NCI-H2107 (cell line): Measurements from ENCODE around the gene GFRA1.
"Not testable (repeated sequence)": the region's sequence is repeated elsewhere in the genome, so short reads cannot be mapped to it uniquely, and the experiment has no call there.

ENCODE experiments used
- DNase-seq: peaks from one replicate; lab custom pipeline; 2025; lab: John Stamatoyannopoulos, UW

GFRA1 gene

DNA sequence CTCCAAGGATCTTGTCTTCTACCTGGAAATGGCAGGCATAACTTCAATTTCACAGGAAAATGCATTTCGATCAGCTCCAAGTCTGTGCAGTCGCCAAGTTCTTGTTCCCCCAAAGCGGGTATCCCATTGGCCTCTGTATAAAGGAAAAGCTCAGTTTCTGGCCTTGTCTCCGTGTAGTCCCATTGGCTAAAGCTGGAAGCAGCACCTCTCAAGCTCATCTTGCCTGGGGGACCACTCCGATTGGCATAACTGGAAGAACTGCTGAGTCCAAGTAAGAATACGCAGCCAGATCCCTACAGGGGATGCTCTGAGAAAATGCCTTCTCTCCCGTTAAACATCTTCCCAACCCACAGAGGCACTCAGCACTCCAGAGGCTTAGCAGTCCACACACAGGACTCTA lies 205.2 kb downstream of the GFRA1 start:
- no peak for DNase-seq

DNA sequence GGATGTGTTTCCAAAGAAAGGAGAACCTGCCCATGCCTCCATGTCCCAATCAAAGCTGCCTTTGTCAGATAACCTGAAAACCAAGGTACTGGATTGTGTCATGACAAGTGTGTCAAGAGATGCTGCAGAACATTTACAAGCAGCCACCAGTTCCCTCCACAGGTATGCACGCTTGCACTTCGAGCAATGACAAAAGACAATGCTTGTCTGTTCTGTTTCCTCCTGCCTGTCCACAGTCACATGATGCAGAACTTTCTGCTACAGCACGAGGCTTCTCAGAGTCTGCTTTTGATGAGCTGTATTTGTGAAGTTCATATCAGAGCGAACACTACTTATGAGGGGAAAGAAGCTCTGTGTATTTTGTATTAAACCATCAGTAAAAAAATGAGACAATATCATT lies 209.9 kb downstream of the GFRA1 start:
- no peak for DNase-seq

DNA sequence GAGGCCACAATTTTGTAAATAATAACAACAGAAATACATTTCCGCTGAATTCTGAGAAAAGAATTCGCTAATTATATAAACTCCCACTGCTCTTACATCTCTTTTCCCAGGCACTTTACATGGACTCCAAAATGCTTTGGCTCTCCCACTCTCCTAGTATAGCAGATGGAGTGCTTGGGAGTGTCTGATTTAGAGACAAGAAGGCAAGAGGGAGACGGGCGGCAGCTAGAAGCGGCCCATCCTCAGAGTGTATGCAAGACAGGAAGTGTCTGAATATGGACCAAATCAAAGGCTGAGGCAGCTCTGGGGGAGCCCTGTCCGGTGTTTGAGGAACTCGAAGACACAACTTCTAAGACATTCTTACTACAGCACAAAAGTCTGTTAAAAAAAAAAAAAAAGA lies 212.1 kb downstream of the GFRA1 start:
- DNase-seq = no peak

DNA sequence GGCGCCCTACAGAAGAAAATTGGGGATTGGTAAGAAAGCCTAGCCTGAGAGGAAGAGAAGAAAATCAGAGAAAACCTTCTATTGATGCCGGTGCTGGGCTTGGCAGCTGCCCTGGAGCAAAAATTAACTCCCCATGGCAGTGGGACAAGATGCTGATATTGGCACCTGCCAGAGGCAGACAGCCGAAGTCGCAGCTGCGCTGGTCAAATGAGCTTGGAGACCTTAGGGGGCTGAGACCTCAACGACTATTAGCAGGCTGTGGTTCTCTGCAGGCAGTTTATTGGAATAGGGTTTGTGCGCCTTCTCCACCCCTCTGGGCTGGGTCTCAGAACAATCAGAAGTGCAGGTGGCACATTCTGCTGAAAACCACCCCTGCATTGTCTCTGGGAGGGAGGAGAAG lies 213.7 kb downstream of the GFRA1 start:
- no peak for DNase-seq

DNA sequence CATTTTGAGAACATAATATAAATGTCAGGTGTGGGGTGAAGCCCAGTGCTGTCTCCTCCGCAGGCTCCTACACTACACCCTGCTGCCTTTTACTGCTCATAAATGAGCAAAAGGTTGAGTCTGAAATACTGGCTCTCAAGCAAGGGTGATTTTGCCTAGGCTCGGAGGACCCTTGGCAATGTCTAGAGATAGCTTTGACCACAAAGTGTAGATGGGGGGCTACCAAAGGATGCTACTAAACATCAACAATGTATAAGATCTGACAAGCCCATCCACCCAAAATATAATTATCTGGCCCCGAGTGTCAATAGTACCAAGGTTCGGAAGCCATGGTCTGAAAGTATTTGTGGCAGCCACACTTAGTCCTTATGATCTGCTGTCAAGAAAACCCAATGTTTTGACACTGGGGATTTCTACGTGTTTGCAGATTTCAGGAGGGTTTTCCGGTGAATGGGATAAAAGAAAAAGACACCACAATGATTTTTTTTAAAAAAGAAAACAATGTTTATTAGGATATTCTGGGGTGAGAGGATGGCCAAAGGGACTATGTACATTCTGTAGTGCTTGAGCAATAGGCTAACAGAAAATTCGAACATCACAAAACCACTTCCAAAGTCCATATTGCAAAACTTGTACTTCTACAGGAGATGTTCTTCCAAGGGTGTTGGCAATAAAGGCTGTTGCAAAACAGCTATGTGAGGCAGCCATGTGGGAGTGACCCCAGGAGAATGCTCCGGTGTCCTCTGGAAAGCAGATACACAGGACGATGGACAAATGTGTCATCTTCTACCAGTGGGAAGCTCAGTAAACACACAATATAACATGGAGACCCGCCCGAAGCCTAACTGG lies 216.3 kb downstream of the GFRA1 start:
- DNase-seq = no peak

DNA sequence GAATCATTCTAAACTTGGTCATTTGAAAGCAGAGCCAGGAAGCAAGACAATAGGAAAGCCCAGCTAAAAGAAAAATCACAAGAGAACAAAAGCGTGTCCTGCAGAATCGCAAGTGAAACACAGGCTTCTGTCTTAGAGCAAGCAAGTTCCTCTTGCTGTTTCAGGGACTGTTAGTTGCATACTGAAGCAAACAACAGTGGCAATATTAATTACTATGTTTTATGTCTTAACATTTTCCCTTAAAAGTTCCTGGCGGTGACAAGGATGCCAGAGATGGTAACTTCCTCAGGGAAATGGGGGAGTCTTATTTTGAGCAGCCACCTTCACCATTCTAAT lies 217.1 kb downstream of the GFRA1 start:
- no peak for DNase-seq

DNA sequence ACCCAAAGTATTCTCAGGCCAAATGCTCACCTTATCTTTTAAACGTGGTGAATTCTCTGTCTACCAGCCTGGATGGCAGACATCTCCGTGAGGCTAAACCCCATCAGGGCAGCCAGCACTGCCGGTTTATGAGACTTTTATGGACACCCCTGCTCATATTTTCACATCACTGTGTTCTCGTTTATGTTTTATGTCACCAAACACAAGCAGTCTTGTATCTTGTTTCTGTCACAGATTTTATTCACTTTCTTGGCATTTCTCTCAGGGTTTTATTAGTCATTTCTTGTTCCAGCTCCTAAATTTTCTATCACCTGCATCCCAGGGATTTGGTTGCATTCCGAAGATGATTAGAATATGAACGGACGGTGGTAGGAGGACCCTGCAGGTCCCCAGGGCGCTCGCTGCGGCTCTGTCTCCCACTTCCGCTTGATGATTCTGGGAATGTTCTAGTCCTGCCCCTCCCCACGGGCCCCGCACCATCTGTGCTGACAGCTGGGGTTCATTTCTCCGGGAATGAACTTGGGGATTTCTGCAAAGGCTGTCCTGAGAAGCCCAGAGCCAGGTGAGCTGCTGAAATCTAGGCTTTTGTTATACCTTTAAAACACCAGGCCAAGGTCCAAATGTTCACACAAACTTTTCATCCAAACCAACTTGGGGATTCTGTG lies 217.6 kb downstream of the GFRA1 start:
- no peak for DNase-seq

DNA sequence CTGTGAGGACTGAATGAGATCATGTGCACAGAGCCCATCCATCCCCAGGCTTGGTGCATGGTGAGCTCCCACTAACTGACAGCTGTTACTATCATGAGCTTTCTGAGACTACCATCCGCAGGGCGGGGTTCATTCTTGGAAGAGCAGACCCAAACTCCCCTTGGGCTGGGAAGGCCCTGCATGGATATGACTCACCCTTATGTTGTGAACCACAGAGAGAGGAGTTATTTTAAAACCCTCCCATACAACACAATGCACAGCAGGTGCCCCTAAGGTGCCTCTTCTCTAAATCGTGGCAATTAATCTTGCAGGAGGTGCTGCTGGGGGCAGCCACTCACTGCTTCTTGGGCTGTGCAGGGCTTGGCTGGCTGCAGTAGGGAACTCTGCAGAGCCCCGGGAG lies 219.1 kb downstream of the GFRA1 start:
- no peak for DNase-seq

DNA sequence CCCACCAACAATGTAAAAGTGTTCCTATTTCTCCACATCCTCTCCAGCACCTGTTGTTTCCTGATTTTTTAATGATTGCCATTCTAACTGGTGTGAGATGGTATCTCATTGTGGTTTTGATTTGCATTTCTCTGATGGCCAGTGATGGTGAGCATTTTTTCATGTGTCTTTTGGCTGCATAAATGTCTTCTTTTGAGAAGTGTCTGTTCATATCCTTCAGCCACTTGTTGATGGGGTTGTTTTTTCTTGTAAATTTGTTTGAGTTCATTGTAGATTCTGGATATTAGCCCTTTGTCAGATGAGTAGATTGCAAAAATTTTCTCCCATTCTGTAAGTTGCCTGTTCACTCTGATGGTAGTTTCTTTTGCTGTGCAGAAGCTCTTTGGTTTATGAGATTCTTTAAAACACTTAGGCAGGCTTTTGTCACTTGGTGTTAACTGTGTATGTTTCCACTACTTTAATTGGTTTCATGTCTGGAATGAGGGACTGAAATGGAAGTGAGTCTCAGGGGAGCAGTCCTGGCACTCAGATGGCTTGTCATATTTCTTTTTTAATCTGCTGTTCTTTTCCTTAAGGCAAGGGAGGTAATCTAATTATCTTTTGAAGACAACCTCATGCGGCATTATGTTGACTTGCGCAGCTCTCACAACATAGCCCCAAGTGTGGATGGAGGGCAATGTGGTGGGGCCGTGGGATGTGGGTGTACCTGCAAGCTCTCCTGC lies 219.8 kb downstream of the GFRA1 start:
- DNase-seq = not testable (repeated sequence)

DNA sequence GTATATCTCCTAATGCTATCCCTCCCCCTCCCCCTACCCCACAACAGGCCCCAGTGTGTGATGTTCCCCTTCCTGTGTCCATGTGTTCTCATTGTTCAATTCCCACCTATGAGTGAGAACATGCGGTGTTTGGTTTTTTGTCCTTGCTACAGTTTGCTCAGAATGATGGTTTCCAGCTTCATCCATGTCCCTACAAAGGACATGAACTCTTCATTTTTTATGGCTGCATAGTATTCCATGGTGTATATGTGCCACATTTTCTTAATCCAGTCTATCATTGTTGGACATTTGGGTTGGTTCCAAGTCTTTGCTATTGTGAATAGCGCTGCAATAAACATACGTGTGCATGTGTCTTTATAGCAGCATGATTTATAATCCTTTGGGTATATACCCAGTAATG lies 220.5 kb downstream of the GFRA1 start:
- not testable (repeated sequence) for DNase-seq

DNA sequence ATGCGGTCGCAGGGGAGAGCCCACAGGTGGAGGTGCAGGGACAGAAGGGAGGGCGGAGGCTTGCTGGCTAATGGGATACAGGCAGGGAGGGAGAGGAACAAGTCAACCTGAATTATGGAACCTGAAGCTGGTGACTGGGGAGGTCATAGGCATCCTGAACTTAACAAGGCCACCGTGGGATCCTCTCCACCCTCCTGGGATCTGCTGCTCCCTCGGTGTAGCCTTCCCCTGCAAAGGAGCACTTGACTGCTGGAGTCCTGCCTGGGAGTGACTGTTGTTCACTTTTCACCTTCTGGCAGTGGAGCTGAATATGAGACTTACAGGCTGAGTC lies 223.1 kb downstream of the GFRA1 start:
- DNase-seq = no peak

DNA sequence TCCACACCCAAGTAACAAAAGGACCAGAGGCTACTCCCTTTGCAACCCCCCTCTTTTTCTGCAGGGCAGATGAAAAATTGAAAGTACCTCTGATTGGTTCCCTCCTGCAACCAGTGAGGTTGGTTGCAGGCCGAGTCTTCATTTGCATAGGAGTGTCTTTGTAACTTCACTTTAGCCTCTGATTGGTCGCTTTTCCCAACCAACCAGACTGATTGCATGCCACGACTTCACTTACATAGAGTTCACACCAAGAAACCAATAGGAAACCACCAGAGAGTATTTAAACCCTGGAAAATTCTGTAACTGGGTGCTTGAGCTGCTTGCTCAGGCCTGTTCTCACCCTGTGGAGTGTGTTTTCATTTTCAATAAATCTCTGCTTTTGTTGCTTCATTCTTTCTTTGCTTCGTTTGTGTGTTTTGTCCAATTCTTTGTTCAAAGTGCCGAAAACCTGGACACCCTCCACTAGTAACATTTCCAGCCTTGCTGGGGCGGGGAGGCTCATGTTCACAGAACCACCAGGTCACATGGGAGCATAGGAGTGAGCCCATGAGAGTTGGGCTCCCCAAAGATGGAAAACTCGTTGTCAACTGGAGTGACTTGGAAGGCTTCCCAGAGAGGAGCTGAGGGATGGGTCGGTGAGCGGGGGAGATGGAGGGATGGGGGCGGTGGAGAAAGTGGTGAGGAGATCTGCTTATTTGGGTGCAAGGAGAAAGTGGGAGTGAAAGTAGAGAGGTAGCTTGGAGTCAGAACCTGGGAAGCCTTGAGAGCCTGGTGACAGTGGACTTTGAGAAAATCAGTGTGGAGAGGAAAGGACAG lies 223.6 kb downstream of the GFRA1 start:
- DNase-seq = no peak

DNA sequence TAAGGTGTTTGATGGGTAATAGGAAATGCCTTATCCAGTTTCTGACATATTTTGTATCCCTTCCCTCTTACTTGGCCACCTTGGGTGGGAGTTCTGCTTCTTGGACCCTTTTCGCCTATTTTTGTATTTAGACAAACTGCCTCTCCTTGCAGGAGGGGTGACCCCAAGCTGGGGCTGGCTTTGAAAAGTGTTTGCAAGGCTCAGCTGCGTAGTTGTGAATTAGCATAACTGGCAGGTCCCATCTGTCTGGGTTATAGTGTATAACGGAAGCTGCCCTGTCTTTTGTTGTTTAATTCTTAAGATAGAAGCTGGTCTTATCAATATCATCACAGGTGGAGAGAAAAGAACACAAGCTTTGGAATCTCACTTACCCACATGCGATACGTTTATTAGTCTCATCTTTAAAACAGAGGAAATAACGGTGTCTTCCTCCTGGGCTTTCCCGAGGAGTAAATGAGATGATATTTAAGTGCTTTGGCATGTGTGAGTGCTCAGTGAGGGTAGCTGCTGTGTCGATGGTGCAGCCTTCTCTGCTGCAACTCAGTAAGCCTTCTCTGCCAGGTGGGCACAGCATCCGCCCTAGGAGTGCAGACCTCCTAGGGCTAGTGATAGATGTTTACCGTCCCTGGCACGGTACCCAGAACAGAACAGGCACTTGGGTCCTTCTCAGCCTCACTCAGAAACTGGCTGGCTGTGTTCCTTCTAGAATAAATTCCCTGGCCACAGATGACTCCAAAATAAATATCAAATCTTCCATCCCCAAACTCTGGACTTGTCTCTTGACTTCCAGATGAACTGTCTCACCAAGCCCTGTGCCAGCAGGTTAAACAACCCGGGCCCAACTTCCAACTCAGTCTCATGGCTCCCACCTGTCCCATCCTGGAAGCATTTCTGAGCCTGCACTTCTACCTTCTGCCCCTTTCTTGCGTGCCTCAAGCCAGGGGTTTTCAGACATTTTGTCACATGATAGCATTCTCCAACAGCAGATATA lies 227.3 kb downstream of the GFRA1 start:
- DNase-seq = no peak

DNA sequence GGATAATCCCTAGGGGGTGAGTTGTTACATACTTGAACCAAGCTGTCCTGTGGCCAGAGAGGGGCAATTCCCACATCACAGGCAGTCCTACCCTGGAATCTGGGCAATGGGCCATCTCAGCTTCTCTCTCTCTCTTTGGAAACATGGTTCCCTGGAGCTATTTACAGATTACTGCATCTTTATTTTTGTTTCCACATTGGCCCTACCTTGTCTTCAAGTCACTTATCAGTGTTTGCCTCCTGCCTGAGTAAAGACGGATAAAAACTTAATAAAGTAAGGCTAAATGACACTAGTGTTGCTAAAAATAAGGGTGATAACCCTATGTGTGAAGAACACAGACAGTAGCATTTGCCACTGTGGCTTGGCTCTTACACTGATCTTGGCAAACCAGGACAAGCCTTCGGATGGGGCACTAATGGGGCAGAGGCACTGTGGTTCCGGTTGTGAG lies 228.2 kb downstream of the GFRA1 start:
- no peak for DNase-seq

DNA sequence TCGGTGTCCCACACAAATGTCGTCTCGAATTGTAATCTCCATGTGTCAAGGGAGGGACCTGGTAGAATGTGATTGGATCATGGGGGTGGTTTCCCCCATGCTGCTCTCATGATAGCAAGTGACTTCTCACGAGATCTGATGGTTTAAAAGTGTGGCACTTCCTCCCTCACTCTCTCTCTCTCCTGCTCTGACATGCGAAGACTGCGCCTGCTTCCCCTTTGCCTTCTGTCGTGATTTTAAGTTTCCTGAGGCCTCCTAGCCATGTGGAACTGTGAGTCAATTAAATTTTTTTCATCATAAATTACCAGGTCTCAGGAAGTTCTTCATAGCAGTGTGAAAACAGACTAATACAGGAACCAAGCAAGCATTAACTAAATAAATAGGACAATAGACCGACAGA lies 229.1 kb downstream of the GFRA1 start:
- no peak for DNase-seq

DNA sequence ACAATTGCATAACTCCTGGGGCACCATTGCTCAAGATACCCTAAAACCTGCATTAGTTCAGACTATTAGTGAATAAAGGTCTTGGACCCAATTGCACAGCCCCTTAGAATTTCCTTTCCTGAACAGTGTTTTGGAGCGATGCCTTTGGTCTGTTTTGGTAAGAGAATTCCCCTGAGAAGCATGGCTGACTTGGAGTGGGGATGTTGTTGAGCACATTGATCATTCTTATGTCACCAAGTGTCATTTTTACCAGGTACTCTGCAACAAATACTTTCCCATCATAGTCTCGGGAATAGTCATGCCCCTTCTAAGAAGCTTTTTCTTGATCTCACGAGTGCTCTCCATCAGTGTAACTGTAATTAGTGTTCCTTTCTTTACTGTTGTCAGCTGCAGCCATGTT lies 229.7 kb downstream of the GFRA1 start:
- no peak for DNase-seq

DNA sequence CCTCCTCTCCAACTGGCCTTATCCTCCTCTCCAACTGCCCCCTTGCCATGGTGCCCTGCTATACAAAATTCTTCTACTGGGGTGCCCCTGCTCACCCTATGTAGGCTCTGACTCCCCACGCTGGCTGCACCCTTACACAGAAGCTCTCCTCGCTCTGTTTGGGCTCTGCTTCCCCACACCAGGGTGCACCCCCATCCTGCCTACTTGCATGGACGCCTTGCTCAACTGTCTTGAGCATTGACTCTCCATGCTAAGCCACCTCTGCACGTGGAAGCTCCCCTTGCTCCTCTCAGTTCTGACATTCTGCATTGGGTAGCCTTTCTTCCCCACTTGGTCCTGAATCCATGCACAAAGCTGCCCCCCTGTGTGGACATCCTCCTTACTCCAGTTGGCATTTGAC lies 231.1 kb downstream of the GFRA1 start:
- DNase-seq = no peak

DNA sequence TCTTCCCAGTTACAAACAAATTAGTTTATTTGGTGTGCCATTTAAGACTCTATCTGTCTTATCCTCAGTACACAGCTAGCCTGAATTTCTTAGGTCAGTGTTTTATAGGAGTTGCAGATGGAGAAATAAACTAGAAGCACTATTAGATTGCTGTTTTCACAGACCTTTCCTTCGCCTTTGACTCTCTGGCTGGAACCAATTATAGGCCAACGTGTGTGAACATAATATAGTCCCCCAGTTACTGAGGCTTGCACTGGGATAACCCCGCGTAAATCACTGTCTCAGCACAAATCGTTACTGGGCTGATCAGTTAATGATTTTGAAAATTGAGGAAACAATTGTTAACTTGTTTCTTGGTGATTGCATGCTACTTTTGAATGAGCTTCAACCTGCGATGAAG lies 233.4 kb downstream of the GFRA1 start:
- DNase-seq = no peak

DNA sequence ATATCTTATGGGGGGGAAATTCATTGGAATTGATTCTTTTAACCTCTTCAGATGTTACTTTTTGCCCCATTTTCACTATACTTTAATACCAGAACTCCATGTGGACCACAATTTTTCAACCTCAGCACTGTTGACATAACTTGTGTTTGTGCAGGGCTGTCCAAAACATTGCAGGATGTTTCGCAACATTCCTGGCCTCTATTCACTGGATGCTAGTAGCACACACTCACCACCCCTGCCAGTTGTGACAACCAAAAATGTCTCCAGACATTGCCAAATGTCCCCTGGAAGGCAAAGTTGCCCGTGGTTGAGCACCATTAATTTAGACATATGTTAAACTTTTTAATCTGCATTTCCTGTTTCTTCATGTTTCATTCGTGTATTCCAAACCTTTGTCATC lies 234.7 kb downstream of the GFRA1 start:
- no peak for DNase-seq

DNA sequence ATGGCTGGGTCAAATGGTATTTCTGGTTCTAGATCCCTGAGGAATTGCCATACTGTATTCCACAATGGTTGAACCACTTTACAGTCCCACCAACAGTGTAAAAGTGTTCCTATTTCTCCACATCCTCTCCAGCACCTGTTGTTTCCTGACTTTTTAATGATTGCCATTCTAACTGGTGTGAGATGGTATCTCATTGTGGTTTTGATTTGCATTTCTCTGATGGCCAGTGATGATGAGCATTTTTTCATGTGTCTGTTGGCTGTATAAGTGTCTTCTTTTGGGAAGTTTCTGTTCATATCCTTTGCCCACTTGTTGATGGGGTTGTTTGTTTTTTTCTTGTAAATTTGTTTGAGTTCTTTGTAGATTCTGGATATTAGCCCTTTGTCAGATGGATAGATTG lies 237.6 kb downstream of the GFRA1 start:
- not testable (repeated sequence) for DNase-seq

DNA sequence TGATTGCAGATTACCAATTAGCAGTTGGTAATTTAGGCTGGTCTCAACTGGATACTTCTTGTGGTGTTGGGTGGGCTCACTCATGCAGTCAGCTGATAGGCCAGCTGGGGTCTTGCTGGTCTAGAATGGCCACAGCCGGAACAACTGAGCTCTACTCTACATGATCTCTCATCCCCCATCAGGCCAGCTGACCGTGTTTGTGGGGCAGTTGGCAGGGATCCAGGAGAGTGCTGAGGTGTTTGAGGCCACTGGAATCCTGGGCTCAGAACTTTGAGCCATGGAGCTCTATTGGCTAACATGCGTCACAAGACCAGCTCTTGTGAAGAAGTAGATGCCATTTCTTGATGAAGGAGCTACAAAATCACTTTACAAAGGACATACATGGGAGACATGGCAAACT lies 242.4 kb downstream of the GFRA1 start:
- no peak for DNase-seq
